Measurements from ENCODE around the gene ARG2. TPM values are rescaled to one million over a fixed set of nuclear protein-coding genes. Genes with fewer than 3 reads are reported as not detected.

The ARG2 gene
- total RNA-seq, 1 donor from 2014 or later = 1.2 TPM

DNA sequence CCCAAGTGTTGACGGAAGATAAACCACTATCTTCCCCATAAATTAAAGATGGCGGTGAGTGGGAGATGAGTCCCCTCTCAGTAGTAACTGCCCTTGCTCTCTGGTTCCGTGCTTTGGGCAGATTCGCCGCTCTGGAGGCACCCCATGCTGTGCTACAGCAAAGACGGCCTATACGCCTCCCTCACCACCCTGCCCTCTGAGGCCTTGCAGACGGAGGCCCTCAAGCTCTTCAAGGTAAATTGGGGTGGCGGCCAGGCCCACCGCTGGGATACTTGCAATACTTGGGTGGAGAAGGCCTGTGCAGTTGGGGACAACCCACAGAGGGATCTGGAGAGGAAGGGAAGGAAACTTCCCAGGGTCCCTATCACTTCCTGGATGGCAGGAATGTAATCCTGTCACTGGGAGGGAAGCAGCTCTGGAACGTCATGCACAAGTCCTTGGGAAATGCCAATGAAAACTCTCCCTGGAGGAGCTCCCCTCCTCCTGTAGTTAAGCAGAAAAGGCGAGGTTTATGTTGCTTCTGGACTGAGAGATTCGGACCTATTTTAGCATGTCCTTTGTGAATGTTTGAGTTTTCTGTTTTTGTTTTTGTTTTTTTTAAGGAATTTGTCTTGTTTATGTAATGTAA is 42.4 kb upstream of the ARG2 start:
- H3K27me3 ChIP-seq (ENCODE audit: low read depth) = no peaks in the 10 kb centered on the region
- DNase-seq = no peak
- H3K4me3 ChIP-seq = no peak overlapping the region
- H3K9me3 ChIP-seq (replicated peaks) = no peaks in the 10 kb centered on the region
- no peaks in the 10 kb centered on the region for H3K4me1 ChIP-seq
- intact Hi-C loops (cut with micrococcal nuclease) = no loop called here
- TF ChIP-seq, protein P1, sequence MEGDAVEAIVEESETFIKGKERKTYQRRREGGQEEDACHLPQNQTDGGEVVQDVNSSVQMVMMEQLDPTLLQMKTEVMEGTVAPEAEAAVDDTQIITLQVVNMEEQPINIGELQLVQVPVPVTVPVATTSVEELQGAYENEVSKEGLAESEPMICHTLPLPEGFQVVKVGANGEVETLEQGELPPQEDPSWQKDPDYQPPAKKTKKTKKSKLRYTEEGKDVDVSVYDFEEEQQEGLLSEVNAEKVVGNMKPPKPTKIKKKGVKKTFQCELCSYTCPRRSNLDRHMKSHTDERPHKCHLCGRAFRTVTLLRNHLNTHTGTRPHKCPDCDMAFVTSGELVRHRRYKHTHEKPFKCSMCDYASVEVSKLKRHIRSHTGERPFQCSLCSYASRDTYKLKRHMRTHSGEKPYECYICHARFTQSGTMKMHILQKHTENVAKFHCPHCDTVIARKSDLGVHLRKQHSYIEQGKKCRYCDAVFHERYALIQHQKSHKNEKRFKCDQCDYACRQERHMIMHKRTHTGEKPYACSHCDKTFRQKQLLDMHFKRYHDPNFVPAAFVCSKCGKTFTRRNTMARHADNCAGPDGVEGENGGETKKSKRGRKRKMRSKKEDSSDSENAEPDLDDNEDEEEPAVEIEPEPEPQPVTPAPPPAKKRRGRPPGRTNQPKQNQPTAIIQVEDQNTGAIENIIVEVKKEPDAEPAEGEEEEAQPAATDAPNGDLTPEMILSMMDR (IDR thresholded peaks at IDR 0.05; ENCODE audit: borderline replicate concordance) = no peak
- peaks cover 14% of the 10 kb centered on the region for H3K36me3 ChIP-seq
- no peak overlapping the region for H3K27ac ChIP-seq (replicated peaks)

DNA sequence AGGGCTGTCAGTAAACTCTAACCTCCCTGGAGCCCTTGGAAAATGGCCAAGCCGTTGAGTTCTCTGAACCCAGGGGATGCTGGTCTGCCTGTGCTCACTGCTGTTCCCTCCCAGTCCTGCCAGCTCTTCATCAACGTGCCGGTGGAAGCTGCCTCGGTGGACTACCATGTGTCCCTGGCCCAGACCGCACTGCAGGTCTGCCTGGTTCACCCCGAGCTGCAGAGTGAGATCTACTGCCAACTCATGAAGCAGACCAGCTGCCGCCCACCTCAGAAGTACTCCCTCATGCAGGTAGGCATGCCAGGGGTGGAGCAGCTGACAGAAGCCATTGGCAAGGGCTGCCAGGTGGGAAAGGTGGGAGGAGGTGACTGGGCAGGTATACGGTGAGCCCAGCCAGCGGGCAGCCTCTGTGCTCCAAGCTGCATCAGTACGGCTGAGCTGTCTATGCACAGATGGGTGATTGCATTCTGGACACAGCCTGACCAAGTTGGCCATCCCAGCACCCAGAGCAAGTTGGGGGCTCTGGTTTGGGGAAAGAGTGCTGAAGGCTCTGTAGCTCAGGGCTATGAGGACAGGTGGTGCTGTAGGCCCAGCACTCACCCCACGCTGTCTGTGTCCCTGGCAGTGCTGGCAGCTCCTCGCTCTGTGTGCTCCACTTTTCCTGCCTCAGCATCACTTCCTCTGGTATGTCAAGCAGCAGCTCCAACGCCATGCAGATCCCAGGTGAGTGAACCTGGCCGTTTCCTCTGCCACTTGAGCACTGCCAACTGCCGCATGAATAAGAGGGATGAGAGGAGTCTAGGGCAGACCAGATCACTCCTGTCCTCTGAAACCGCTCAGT is 41.6 kb upstream of the ARG2 start:
- Histone ChIP-seq H3K27ac (replicated peaks) (no peak overlapping the region), H3K4me3 (no peak overlapping the region), H3K27me3 (ENCODE audit: low read depth) (no peaks in the 10 kb centered on the region), H3K4me1 (no peaks in the 10 kb centered on the region), H3K9me3 (replicated peaks) (no peaks in the 10 kb centered on the region), H3K36me3 (peaks cover 14% of the 10 kb centered on the region)
- no peak for DNase-seq
- TF ChIP-seq, protein P1 (IDR thresholded peaks at IDR 0.05; ENCODE audit: borderline replicate concordance) = no peak
- intact Hi-C loops (cut with micrococcal nuclease) = no loop called here

DNA sequence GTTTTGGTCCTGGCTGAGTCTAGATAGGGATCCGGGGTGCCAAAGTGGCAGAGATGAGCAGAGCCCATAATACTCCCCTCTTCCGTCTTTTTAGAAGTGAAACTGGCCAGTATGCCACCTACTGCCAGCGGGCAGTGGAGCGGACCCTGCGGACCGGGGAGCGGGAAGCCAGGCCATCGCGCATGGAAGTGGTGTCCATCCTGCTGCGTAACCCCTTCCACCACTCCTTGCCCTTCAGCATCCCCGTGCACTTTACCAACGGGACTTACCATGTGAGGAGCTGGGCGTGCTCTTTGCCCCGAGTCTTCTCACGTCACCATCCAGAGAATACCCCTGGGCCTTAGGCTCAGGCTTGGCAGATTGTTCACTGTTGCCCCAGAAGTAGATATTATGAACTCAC is 40.7 kb upstream of the ARG2 start:
- TF ChIP-seq, protein P1 (IDR thresholded peaks at IDR 0.05; ENCODE audit: borderline replicate concordance) = no peak
- H3K36me3 ChIP-seq = peaks cover 14% of the 10 kb centered on the region
- no peak for DNase-seq
- intact Hi-C loops (cut with micrococcal nuclease) = no loop called here
- no peaks in the 10 kb centered on the region for H3K4me1 ChIP-seq
- no peaks in the 10 kb centered on the region for H3K27me3 ChIP-seq (ENCODE audit: low read depth)
- H3K9me3 ChIP-seq (replicated peaks) = no peaks in the 10 kb centered on the region
- H3K4me3 ChIP-seq = no peak overlapping the region
- no peak overlapping the region for H3K27ac ChIP-seq (replicated peaks)

DNA sequence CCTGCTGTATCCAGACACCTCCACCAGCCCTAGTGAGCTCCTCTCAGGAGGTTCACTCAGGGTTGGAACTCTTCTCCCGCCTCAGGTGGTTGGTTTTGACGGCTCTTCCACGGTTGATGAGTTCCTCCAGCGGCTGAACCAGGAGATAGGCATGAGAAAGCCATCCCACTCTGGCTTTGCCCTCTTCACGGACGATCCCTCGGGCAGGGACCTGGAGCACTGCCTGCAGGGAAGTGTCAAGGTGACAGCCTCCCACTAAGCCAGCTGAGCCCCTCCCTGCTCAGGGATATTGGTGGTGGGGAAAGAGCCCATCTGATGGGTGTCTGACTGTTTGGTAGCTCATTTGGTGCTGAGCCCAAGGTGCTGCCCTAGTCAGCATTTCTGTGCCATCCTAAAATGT is 40.1 kb upstream of the ARG2 start:
- no peaks in the 10 kb centered on the region for H3K4me1 ChIP-seq
- no peaks in the 10 kb centered on the region for H3K9me3 ChIP-seq (replicated peaks)
- intact Hi-C loops (cut with micrococcal nuclease) = no loop called here
- H3K36me3 ChIP-seq = peaks cover 14% of the 10 kb centered on the region
- no peak overlapping the region for H3K4me3 ChIP-seq
- TF ChIP-seq, protein P1 (IDR thresholded peaks at IDR 0.05; ENCODE audit: borderline replicate concordance) = no peak
- no peak for DNase-seq
- no peaks in the 10 kb centered on the region for H3K27me3 ChIP-seq (ENCODE audit: low read depth)
- no peak overlapping the region for H3K27ac ChIP-seq (replicated peaks)

DNA sequence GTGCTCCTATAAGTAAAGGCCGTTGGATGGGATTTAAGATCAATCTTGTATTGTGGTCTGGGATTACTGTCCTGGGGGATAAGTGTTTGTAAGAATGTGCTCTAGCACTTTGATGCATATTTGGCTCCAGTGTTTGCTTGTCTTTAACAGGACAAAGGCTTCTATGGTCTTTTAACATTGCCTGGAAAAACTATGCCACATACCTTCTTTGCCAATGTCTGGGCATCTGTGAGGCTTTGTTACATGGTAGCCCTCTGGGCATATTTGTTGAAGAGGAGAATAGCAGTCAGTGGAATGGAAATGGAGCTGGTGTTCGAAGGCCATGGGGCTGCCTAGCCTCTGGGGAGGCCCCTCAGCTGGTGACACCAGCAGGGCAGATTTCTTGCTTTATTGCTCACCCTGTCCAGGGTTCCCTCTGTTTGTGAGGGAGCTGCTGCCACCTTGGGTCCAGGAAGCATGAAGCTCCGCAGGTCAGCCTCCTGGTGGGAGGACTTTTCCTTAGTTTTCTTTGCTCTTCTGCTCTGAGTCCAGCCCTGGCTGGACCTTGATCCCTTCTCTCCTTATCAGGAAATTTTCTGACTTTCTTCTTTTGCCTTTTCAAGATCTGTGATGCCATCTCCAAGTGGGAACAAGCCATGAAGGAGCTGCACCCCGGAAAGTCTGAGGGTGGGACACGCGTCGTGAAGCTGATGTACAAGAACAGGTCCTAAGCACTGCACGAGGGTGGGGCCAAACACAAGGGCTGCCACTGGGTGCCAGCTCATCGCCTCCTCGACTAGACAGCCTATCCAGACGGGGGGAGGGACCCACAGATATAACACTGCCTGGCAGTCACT is 39.2 kb upstream of the ARG2 start:
- DNase-seq = no peak
- intact Hi-C loops (cut with micrococcal nuclease) = no loop called here
- TF ChIP-seq, protein P1 (IDR thresholded peaks at IDR 0.05; ENCODE audit: borderline replicate concordance) = no peak

More for the DNA sequence above, 39.2 kb upstream of the ARG2 start:
- Histone ChIP-seq H3K4me3 (no peak overlapping the region), H3K36me3 (peaks cover 14% of the 10 kb centered on the region), H3K9me3 (replicated peaks) (no peaks in the 10 kb centered on the region), H3K27me3 (ENCODE audit: low read depth) (no peaks in the 10 kb centered on the region), H3K27ac (replicated peaks) (no peak overlapping the region), H3K4me1 (no peaks in the 10 kb centered on the region)

Measured in left ventricle myocardium inferior (tissue), 1 donor.